ENCODE results near the gene C1QTNF5.

GRCh38 chr11:119318240-119319135 is 22.2 kb downstream of the C1QTNF5 start:
- TF ChIP-seq CTCF (IDR thresholded peaks at IDR 0.05; ENCODE audit: insufficient read depth, low read length) (no peak), POLR2AphosphoS5 (IDR thresholded peaks at IDR 0.05; ENCODE audit: low read depth) (no peak), GABPA (IDR thresholded peaks at IDR 0.05; ENCODE audit: low read depth) (peak; percentile 38; the same call in 1 of the 2 replicates), SPI1 (IDR thresholded peaks at IDR 0.05; ENCODE audit: borderline replicate concordance, low read depth) (no peak)

Data from HL-60 (cell line).